ENCODE results near the gene AHDC1.

DNA sequence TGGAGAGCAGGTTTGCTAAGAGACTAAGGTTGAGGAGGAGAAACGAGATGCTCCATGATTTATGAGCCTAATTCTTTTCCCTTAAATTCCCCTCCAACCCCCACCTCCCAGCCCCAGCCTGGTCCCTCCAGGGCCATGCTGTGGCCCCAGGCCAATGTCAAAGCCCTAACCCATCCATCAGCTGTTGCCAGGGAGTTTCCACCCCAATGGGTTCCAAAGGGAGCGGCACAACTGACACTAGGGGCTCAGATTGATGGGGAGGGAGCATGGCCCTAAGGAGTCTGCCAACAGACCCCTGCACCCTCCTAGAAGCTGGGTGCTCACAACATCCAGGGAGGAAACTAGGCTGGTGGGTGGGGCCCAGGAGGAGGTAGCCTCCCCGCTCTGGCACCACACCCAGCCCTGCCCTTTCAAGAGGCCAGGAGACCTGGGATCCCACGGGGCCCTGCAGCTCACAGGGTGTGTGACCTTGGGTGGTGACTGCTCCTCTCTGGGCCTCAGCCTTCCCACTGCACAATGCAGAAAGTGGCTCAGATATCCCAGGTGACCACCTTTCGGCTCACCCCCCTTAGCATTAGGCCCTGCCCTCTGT is 12.9 kb downstream of the AHDC1 start:
- TF ChIP-seq CTCF (IDR thresholded peaks at IDR 0.05) (no peak), POLR2AphosphoS5 (IDR thresholded peaks at IDR 0.05) (no peak)

Data from esophagus muscularis mucosa (tissue), 3 donors.